Urinary bladder (tissue), 4 donors: ENCODE measurements around the gene MSH2. TPM values are rescaled to one million over a fixed set of nuclear protein-coding genes. Genes with fewer than 3 reads are reported as not detected.

ENCODE experiments used
- DNase-seq: peaks from one replicate; pipeline ENCODE4 v3.0.0-alpha.2; 2015; ENCODE audit errors: extremely low spot score
- H3K27ac ChIP-seq: one replicate; pipeline ENCODE4 v1.5.1; 2013; ENCODE audit warnings: low read depth, mild to moderate bottlenecking, moderate library complexity
- H3K36me3 ChIP-seq: one replicate; pipeline ENCODE4 v1.6.1; 2013; ENCODE audit warnings: mild to moderate bottlenecking, moderate library complexity; ENCODE audit not compliant: insufficient read depth
- H3K4me1 ChIP-seq: one replicate; pipeline ENCODE4 v1.6.1; 2013; ENCODE audit warnings: mild to moderate bottlenecking, moderate library complexity; ENCODE audit not compliant: insufficient read depth
- H3K4me3 ChIP-seq: one replicate; pipeline ENCODE4 v1.5.1; 2013; ENCODE audit warnings: low read depth, low read length
- WGBS: extraction: QIAGEN DNeasy Blood & Tissue Kit; methylation state at CpG from one replicate; pipeline ENCODE4 v1.1.7; 2013; 5-methylcytosine and 5-hydroxymethylcytosine counted together
- polyA plus RNA-seq: library from polyadenylated mRNA; stranded (reverse); fragments of 200-250 nt; gene quantifications from one replicate; pipeline ENCODE4 v1.2.3, GENCODE V29; 2013
- total RNA-seq: library from RNA; depleted of rRNA; stranded (reverse); fragments of >200 nt; gene quantifications from one replicate; pipeline ENCODE4 v1.2.3, GENCODE V29; 2014
- donor health status: healthy with polysubstance abuse.
- donor health status: healthy.

The MSH2 gene
- total and polyA plus RNA-seq, 2 donors: 9.5 to 51.4 TPM

GRCh38 chr2:47460766-47461165, 57.8 kb downstream of the MSH2 start:
- DNase-seq: no peak
- H3K27ac ChIP-seq: no peak overlapping the region
- H3K4me3 ChIP-seq: no peak overlapping the region
- no peaks in the 10 kb centered on the region for H3K4me1 ChIP-seq
- H3K36me3 ChIP-seq: no peaks in the 10 kb centered on the region

DNA sequence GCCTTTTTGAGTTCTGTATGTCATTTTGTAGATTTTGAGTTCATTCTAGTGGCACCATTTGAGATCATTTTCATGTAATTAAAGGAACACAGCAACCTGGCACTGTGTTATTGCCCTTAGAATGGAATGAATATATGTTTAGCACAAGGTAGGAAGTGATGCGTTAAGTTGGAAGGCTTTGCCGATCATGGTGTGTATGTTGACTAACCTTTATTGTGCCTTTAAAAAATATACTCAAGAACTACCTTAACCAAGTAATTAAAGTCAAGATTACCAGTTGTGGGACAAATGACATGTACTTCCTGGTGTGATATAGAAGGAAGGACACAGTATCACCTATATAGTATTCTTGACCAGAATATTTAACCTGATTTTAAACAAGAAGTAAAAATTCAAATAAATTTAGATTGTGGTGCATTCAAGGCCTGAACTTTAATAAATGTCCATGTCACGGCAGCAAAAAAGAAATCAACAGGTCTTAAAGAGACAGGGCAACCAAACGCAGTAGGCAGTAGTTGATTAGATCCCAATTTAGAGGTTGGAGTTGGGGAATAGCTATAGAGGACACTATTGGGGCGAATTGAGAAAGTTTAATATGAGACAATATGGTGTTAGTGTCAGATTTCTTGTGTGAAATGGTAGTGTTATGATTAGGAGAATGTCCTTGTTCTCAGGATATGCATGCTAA, 68.6 kb downstream of the MSH2 start:
- Histone ChIP-seq H3K4me3 (no peak overlapping the region), H3K4me1 (no peaks in the 10 kb centered on the region), H3K36me3 (no peaks in the 10 kb centered on the region), H3K27ac (no peak overlapping the region)
- DNase-seq: no peak
- 97% methylated on average over 5 of the region's 5 CpGs for WGBS

DNA sequence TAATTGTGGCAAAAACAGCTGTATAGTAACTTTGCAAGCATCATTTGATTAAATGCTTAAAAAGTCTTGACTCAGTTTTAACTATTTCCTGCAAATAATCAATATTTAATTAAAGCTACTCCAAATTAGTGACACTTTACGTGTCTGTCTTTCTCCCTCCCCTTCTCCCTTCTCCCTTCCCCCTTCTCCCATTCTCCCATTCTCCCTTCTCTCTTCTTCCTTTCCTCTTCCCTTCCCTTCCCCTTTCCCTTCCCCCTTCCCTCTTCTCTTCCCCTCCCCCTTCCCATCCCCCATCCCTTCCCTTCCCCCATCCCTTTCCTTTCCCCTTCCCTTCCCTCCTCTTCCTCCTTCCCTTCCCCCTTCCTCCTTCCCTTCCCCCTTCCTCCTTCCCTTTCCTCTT, 76.9 kb downstream of the MSH2 start:
- Histone ChIP-seq H3K36me3 (peaks cover 2% of the 10 kb centered on the region), H3K27ac (no peak overlapping the region), H3K4me1 (no peaks in the 10 kb centered on the region), H3K4me3 (no peak overlapping the region)
- 98% methylated on average over 1 of the region's 1 CpG for WGBS
- DNase-seq: no peak

DNA sequence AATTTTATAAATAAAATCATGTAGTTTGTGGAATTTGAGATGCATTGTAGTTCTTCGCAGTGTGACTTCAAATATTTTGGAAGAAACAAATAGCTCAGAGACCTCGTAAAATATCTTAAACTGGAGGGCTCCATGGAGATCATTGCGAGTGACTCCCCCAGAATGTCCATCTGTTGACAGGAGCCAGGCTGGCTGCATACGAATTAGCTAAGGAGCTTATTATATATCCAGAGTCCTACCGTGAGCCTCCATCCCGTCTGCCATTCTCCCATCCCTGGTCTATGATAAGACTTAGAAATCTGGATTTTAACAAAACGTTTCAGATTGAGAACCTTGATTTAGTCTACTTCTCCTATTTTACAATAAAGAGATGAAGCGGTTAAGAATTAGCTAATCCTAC, 80.2 kb downstream of the MSH2 start:
- no peak for DNase-seq
- 94% methylated on average over 8 of the region's 8 CpGs for WGBS
- no peak overlapping the region for H3K27ac ChIP-seq
- peaks cover 2% of the 10 kb centered on the region for H3K36me3 ChIP-seq
- H3K4me1 ChIP-seq: no peaks in the 10 kb centered on the region
- H3K4me3 ChIP-seq: no peak overlapping the region

GRCh38 chr2:47484396-47484795, 81.4 kb downstream of the MSH2 start:
- no peaks in the 10 kb centered on the region for H3K4me1 ChIP-seq
- WGBS: 85% methylated on average over 5 of the region's 5 CpGs
- no peak for DNase-seq
- no peak overlapping the region for H3K27ac ChIP-seq
- no peak overlapping the region for H3K4me3 ChIP-seq
- peaks cover 2% of the 10 kb centered on the region for H3K36me3 ChIP-seq

DNA sequence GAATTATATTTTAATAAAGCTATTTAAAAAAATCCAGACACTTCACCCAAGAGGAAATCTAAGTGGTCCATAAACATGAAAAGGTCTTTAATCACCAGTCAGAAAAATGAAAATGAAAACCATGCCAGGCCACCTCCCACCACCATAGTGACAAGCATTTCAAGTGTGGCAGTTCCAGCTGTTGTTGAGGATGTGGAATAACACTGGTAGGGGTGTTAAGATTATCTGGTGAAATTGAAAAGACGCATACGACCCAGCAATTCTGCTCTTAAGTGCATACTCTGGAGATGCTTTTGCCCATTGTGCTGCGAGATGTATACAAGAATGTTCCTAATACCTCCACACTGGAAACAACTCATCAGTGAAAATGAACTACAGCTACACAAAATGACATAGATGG, 82.2 kb downstream of the MSH2 start:
- no peak overlapping the region for H3K4me3 ChIP-seq
- no peak overlapping the region for H3K27ac ChIP-seq
- no peaks in the 10 kb centered on the region for H3K4me1 ChIP-seq
- H3K36me3 ChIP-seq: peaks cover 2% of the 10 kb centered on the region
- 96% methylated on average over 3 of the region's 3 CpGs for WGBS
- DNase-seq: no peak

DNA sequence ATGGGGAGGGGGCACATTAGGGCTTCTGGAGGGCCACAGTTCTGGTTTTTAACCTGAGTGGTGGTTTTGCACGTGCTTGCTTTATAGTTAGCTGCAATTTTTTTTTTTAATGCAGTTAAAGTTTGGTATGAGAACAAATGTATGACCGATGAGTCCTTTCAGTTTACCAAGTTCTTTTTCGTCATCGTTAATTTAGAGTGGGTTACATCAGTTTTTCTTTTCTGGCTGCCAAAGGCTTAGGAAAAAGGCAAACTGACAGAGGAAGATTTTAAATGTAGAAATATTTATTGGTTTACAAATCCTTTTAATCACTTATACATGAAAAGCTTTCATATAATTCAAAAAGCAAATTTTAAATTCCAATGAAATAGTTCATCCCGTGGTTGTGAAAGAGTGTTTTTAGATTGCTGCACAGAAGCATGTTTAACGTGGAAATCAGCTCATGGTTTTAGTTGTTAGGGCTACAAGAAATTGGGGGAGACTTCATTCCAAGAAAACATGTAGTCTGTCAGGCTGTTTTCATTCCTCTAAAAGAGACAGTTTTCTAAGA, 82.9 kb downstream of the MSH2 start:
- no peak for DNase-seq
- no peak overlapping the region for H3K4me3 ChIP-seq
- H3K36me3 ChIP-seq: peaks cover 2% of the 10 kb centered on the region
- 66% methylated on average over 6 of the region's 6 CpGs for WGBS
- no peak overlapping the region for H3K27ac ChIP-seq
- H3K4me1 ChIP-seq: no peaks in the 10 kb centered on the region

GRCh38 chr2:47486841-47487497, 84.0 kb downstream of the MSH2 start:
- 35% methylated on average over 2 of the region's 2 CpGs for WGBS
- H3K4me3 ChIP-seq: no peak overlapping the region
- peaks cover 2% of the 10 kb centered on the region for H3K36me3 ChIP-seq
- H3K27ac ChIP-seq: no peak overlapping the region
- H3K4me1 ChIP-seq: no peaks in the 10 kb centered on the region
- DNase-seq: no peak

- Histone ChIP-seq H3K36me3 (peaks cover 2% of the 10 kb centered on the region), H3K4me3 (no peak overlapping the region), H3K4me1 (no peaks in the 10 kb centered on the region), H3K27ac (no peak overlapping the region)
- WGBS: 71% methylated on average over 1 of the region's 1 CpG
- DNase-seq: no peak
Observed at GRCh38 chr2:47487498-47487875, 84.5 kb downstream of the MSH2 start.

DNA sequence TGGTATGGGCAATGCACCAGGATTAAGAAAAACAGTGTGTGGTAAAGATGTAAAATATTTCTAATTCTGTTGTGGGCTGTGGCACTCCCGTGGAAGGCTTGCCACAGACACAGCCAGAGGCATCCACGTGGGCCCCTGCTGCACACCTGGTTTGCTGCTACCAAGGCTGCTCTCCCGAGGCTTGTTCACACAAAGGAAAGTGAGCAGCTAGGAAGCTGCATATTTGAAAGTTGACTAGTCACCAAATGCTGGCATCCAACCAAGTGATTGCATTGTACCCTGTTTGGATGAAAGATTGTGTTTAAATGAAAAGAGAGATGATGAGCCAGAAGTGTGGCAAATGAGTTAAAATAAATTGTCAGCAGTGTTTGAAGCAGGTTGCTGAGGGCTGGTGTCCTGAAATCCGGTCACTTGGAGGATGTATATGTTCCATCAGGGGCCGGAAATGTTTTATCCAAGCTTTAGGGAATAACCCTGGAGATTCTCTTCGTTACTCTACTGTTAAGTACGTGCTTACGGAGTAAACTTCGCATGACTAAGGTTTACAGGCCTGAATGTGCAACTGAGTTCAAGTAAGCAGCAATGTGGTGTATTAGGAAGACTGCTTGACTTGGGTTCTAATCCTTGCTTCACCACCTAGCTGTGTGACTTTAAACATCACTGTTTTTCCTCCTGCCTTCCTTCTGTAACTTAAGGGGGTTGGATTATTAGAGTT, 86.1 kb downstream of the MSH2 start:
- H3K27ac ChIP-seq: no peak overlapping the region
- no peaks in the 10 kb centered on the region for H3K4me1 ChIP-seq
- no peak overlapping the region for H3K4me3 ChIP-seq
- H3K36me3 ChIP-seq: no peaks in the 10 kb centered on the region
- no peak for DNase-seq
- WGBS: 67% methylated on average over 9 of the region's 9 CpGs

DNA sequence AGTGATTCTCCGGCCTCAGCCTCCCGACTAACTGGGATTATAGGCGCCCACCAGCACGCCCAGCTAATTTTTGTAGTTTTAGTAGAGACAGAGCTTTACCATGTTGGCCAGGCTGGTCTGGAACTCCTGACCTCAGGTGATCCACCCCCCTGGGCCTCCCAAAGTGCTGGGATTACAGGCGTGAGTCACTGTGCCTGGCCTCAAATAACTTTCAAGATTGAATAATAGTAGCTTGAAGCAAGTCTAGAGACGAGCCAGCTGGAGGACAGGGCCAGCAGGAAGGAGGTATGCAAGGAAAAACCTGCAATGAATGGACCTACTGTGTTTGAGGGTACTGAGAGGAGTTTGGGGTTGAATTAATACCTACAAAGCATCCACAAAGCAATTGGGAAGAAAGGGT, 87.5 kb downstream of the MSH2 start:
- Histone ChIP-seq H3K27ac (no peak overlapping the region), H3K36me3 (no peaks in the 10 kb centered on the region), H3K4me1 (no peaks in the 10 kb centered on the region), H3K4me3 (no peak overlapping the region)
- 87% methylated on average over 6 of the region's 6 CpGs for WGBS
- DNase-seq: no peak

DNA sequence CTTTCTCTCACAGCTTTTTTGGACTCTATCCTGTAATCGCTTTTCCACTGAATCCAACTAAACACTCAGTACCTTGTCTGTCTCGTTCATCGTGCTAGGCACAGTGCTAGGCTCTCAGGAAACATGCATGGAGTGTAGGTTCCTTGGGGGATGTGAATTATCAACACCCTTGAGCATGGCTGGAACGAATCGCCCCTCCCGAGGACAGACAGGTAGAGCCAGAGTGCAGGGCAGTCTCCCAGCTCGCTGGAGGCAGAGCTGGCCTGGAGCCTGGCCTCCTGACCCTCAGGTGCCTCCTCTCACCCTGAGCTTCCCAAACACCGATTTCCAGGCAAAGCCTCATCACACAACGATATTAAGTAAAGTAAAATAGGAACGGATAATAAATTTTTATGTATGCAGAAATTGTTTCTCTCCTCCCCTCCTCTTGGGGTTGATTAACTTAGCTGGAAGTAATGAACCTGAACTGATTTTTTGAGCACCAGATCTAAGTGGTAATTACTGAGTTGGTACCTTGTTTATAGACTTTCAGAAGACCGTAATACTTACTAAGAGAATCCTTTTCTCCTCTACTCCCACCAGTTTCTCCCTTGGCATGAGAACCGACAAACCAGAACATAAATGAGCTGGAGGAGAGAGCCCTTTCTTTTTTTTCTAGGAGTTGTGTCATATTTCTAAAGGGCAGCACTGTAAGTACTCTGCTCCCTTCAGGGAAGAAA, 90.5 kb downstream of the MSH2 start:
- no peak for DNase-seq
- 88% methylated on average over 12 of the region's 12 CpGs for WGBS
- Histone ChIP-seq H3K4me1 (no peaks in the 10 kb centered on the region), H3K27ac (no peak overlapping the region), H3K4me3 (no peak overlapping the region), H3K36me3 (no peaks in the 10 kb centered on the region)

DNA sequence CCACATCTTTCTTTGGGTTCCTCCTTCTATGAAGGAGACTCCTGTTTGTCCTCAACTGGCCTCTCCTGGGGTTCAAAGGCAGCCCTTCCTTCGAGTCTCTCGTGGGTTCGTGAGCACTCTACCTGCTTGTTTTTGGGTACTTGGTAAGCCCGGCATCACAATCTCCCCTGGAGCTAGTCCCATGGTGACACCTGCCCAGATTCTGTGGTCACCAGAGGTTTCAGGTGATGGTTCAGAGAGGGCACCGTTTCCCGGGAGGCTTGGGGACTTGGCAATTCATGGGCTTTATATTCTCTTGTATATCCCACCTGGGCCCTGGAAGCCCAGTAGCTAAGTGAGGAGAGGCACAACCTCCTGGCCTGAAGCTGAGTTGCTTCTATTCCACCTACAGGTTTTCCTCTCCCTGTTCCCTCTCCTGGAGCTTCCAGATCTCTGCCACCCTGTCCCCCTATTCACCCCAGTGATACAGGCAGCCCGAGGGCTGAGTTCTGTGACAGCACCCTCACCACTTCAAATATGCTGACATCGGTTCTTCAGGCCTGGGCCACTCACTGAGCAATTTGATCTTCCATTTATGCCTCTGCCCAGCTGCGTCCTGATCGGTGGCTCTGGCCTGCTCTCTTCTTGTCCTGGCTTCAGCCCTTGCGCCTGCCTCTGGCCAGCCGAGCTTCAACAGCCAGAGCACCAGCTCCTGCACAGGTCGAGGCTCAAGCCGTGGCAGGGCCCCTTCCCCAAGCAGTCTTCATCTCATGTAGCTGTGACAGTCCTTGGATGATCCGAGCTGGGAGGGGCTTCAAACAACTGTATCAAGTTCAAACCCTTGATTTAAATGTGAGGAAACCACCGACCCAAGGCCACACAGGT, 91.5 kb downstream of the MSH2 start:
- DNase-seq: no peak
- Histone ChIP-seq H3K36me3 (no peaks in the 10 kb centered on the region), H3K4me1 (no peaks in the 10 kb centered on the region), H3K4me3 (no peak overlapping the region), H3K27ac (no peak overlapping the region)
- WGBS: 94% methylated on average over 16 of the region's 16 CpGs
